HG03439 (cell line): ENCODE results near the gene IP6K2.
"Not testable (repeated sequence)": the region's sequence is repeated elsewhere in the genome, so short reads cannot be mapped to it uniquely, and the experiment has no call there.

Source experiments
- ATAC-seq: cut with Tn5 transposase; IDR thresholded peaks from one replicate; pipeline ENCODE4 v1.9.1; 2021; ENCODE audit warnings: mild to moderate bottlenecking, moderate library complexity; ENCODE audit not compliant: unreplicated experiment

IP6K2 gene

GRCh38 chr3:48716982-48717746 lies at the start of gene IP6K2:
Gene IP6K2 (minus strand): TSS chr3:48717221. CDS start chr3:48695291, 21,930 bp downstream.
- ATAC-seq, result peak; percentile 98

- ATAC-seq, result no peak
Observed at GRCh38 chr3:48765376-48765775, 48.4 kb upstream of the IP6K2 start.

GRCh38 chr3:48762816-48763215 lies 45.8 kb upstream of the IP6K2 start:
- no peak for ATAC-seq

- not testable (repeated sequence) for ATAC-seq
Observed at GRCh38 chr3:48759991-48760540, 43.0 kb upstream of the IP6K2 start.

GRCh38 chr3:48759531-48759930 lies 42.5 kb upstream of the IP6K2 start:
- ATAC-seq, result not testable (repeated sequence)

- no peak for ATAC-seq
Observed at GRCh38 chr3:48759071-48759470, 42.0 kb upstream of the IP6K2 start.

GRCh38 chr3:48756640-48757039 lies 39.6 kb upstream of the IP6K2 start:
- no peak for ATAC-seq

- ATAC-seq, result no peak
Observed at GRCh38 chr3:48750856-48751255, 33.8 kb upstream of the IP6K2 start.

GRCh38 chr3:48748754-48749153 lies 31.7 kb upstream of the IP6K2 start:
- no peak for ATAC-seq

GRCh38 chr3:48747706-48748105 lies 30.7 kb upstream of the IP6K2 start:
- ATAC-seq, result no peak

GRCh38 chr3:48747015-48747615 lies 30.1 kb upstream of the IP6K2 start:
- ATAC-seq, result no peak

GRCh38 chr3:48743773-48744172 lies 26.8 kb upstream of the IP6K2 start:
- no peak for ATAC-seq

- ATAC-seq, result not testable (repeated sequence)
Observed at GRCh38 chr3:48741226-48741625, 24.2 kb upstream of the IP6K2 start.

GRCh38 chr3:48739955-48740823 lies 23.2 kb upstream of the IP6K2 start:
- ATAC-seq, result peak; percentile 73

GRCh38 chr3:48739617-48739954 lies 22.6 kb upstream of the IP6K2 start:
- ATAC-seq, result peak; percentile 25

- ATAC-seq, result no peak
Observed at GRCh38 chr3:48738926-48739616, 22.1 kb upstream of the IP6K2 start.

- no peak for ATAC-seq
Observed at GRCh38 chr3:48738144-48738536, 21.1 kb upstream of the IP6K2 start.

- ATAC-seq, result not testable (repeated sequence)
Observed at GRCh38 chr3:48735075-48735767, 18.2 kb upstream of the IP6K2 start.

GRCh38 chr3:48734541-48734940 lies 17.5 kb upstream of the IP6K2 start:
- not testable (repeated sequence) for ATAC-seq
